K562 (cell line): ENCODE measurements around the gene PPP3CB.

ENCODE experiments used
- BRD9 ChIP-seq: fragments of 450-650 bp; IDR thresholded peaks from 2 replicates; pipeline ENCODE4 v1.6.1; 2018; ENCODE audit warnings: low read depth; ENCODE audit not compliant: partially characterized antibody
- ETV6 ChIP-seq, 3 experiments: fragments of 150-350 bp in 1 of 3; sonication (generic) in 1 of 3; formaldehyde crosslinking in 1 of 3; IDR thresholded peaks; 2 replicates each; pipeline versions ENCODE4 v1.6.1 to v1.8.0; 2014 to 2022; ENCODE audit warnings: borderline replicate concordance in 2 of 3, low read depth in 2 of 3, antibody characterized with exemption in 1 of 3, low read length in 1 of 3, mild to moderate bottlenecking in 1 of 3, missing genetic modification reagents in 1 of 3
- PURB ChIP-seq: sonication (generic); formaldehyde crosslinking; IDR thresholded peaks from 2 replicates; pipeline ENCODE4 v1.9.0; 2021; ENCODE audit warnings: low read depth, mild to moderate bottlenecking, missing genetic modification reagents
- SETDB1 ChIP-seq: IDR thresholded peaks from one replicate; pipeline ENCODE4 v1.6.1; 2012; ENCODE audit warnings: low read length, control low read depth, inconsistent platforms
- ZNF146 ChIP-seq: IDR thresholded peaks from one replicate; pipeline ENCODE4 v1.6.1; 2018; ENCODE audit warnings: missing compliant biosample characterization; ENCODE audit not compliant: unreplicated experiment
- ZNF232 ChIP-seq: sonication (generic); formaldehyde crosslinking; IDR thresholded peaks from 2 replicates; pipeline ENCODE4 v1.8.0; 2022; ENCODE audit warnings: mild to moderate bottlenecking, missing genetic modification reagents
- TF ChIP-seq, protein P1 (sequence below), 3 experiments: IDR thresholded peaks in 2 of 3; conservative IDR thresholded peaks in 1 of 3; 2 replicates each; pipeline ENCODE4 v1.5.1; 2011 to 2012; ENCODE audit warnings: low read length in 3 of 3, mild to moderate bottlenecking in 3 of 3, control low read depth in 2 of 3, improper control_type of control experiment in 1 of 3, inconsistent platforms in 1 of 3, low read depth in 1 of 3, mixed read lengths in 1 of 3, moderate library complexity in 1 of 3; ENCODE audit not compliant: insufficient read depth in 2 of 3
- TF ChIP-seq, protein P2 (sequence below), 2 experiments: fragments of 450-650 bp; formaldehyde crosslinking in 1 of 2; IDR thresholded peaks; 2 replicates each; pipeline versions ENCODE4 v1.4.0 to v1.6.1; 2014 to 2020; ENCODE audit warnings: mild to moderate bottlenecking in 2 of 2, borderline replicate concordance in 1 of 2, low read depth in 1 of 2

DNA sequence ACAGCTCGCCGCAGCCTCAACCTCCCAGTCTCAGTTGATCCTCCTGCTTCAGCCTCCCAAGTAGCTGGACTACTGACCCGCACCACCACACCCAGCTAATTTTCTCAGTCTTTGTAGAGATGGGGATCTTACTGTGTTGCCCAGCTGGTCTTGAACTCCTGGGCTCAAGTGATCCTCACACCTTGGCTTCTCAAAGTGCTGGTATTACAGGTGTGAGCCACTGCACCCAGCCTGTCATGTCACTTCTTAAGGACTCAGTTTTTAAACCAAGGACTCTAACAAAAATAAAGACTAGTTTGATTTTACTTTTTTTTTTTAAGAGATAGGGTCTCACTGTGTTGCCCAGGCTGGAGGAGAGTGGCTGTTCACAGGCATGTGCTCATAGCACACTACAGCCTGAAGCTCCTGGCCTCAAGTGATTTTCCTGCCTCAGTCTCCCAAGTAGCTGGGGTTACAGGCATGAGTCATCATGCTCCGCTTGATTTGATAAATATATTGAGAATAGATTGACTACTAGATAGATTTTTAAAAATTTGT lies 16.5 kb upstream of the PPP3CB start:
- no peak for TF ChIP-seq PURB (CRISPR knock-in tag)
- no peak for TF ChIP-seq BRD9
- TF ChIP-seq, protein P1, sequence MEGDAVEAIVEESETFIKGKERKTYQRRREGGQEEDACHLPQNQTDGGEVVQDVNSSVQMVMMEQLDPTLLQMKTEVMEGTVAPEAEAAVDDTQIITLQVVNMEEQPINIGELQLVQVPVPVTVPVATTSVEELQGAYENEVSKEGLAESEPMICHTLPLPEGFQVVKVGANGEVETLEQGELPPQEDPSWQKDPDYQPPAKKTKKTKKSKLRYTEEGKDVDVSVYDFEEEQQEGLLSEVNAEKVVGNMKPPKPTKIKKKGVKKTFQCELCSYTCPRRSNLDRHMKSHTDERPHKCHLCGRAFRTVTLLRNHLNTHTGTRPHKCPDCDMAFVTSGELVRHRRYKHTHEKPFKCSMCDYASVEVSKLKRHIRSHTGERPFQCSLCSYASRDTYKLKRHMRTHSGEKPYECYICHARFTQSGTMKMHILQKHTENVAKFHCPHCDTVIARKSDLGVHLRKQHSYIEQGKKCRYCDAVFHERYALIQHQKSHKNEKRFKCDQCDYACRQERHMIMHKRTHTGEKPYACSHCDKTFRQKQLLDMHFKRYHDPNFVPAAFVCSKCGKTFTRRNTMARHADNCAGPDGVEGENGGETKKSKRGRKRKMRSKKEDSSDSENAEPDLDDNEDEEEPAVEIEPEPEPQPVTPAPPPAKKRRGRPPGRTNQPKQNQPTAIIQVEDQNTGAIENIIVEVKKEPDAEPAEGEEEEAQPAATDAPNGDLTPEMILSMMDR (IDR thresholded peaks at IDR 0.05 in 2 of 3, conservative IDR thresholded peaks at IDR 0.05 in 1 of 3; ENCODE audit: insufficient read depth in 2 of 3, low read depth in 1 of 3, low read length in 3 of 3) = no peak
- no peak for TF ChIP-seq ETV6 (IDR thresholded peaks at IDR 0.05; ENCODE audit: borderline replicate concordance in 1 of 2, low read depth in 2 of 2, low read length in 1 of 2)
- TF ChIP-seq ETV6 (CRISPR knock-in tag; IDR thresholded peaks at IDR 0.05; ENCODE audit: borderline replicate concordance) = no peak
- no peak for TF ChIP-seq SETDB1
- no peak for TF ChIP-seq ZNF146 (CRISPR knock-in tag)
- TF ChIP-seq, protein P2, sequence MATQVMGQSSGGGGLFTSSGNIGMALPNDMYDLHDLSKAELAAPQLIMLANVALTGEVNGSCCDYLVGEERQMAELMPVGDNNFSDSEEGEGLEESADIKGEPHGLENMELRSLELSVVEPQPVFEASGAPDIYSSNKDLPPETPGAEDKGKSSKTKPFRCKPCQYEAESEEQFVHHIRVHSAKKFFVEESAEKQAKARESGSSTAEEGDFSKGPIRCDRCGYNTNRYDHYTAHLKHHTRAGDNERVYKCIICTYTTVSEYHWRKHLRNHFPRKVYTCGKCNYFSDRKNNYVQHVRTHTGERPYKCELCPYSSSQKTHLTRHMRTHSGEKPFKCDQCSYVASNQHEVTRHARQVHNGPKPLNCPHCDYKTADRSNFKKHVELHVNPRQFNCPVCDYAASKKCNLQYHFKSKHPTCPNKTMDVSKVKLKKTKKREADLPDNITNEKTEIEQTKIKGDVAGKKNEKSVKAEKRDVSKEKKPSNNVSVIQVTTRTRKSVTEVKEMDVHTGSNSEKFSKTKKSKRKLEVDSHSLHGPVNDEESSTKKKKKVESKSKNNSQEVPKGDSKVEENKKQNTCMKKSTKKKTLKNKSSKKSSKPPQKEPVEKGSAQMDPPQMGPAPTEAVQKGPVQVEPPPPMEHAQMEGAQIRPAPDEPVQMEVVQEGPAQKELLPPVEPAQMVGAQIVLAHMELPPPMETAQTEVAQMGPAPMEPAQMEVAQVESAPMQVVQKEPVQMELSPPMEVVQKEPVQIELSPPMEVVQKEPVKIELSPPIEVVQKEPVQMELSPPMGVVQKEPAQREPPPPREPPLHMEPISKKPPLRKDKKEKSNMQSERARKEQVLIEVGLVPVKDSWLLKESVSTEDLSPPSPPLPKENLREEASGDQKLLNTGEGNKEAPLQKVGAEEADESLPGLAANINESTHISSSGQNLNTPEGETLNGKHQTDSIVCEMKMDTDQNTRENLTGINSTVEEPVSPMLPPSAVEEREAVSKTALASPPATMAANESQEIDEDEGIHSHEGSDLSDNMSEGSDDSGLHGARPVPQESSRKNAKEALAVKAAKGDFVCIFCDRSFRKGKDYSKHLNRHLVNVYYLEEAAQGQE (IDR thresholded peaks at IDR 0.05; ENCODE audit: borderline replicate concordance) = no peak
- TF ChIP-seq, protein P2 (CRISPR knock-in tag; IDR thresholded peaks at IDR 0.05; ENCODE audit: low read depth) = no peak
- no peak for TF ChIP-seq ZNF232 (CRISPR knock-in tag)
